Astrocyte (in vitro differentiated cells and primary cell): ENCODE results near the gene SEC24D.

Source experiments
- CTCF ChIP-seq: IDR thresholded peaks from 2 replicates; pipeline ENCODE4 v1.5.1; 2011; ENCODE audit warnings: low read depth, mild to moderate bottlenecking, inconsistent platforms, low read length, moderate library complexity; ENCODE audit not compliant: insufficient read depth
- EZH2 ChIP-seq: IDR thresholded peaks from 2 replicates; pipeline ENCODE4 v1.6.1; 2012; ENCODE audit warnings: mild to moderate bottlenecking, low read length, inconsistent platforms; ENCODE audit not compliant: insufficient read depth

GRCh38 chr4:118762155-118762554 is 73.8 kb downstream of the SEC24D start:
- TF ChIP-seq CTCF (no peak), EZH2 (no peak)
